C4-2B (cell line): ENCODE data around the gene ARRB1.

Experiments
- CTCF ChIP-seq: fragments of 450-650 bp; conservative IDR thresholded peaks from 2 replicates; pipeline ENCODE4 v1.5.1; 2017; ENCODE audit warnings: mild to moderate bottlenecking
- ZFX ChIP-seq: fragments of 450-650 bp; IDR thresholded peaks from 2 replicates; pipeline ENCODE4 v1.6.1; 2017

DNA sequence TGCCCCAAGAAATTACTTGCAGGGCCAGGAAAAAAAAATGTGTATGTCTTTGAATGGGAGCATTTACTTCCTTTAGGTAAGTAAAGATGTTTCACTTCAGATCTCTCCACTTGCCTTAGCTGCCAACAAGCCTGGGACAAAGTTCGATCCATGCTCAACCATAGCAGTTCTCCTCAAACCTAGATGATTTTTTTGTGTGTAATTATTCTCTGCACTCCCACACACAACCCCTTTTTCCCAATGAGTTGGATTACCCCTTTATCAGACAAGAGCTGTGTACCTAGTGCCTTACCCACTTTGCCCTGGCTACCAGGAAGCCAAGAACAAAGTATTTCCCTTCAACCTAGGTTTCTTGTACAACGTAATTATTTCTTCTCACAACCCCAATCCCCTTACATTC, 75.3 kb downstream of the ARRB1 start:
- TF ChIP-seq CTCF (no peak), ZFX (no peak)
